Measurements from ENCODE around the gene CEP63.
"Not testable (repeated sequence)": the region's sequence is repeated elsewhere in the genome, so short reads cannot be mapped to it uniquely, and the experiment has no call there.

Gene CEP63

DNA sequence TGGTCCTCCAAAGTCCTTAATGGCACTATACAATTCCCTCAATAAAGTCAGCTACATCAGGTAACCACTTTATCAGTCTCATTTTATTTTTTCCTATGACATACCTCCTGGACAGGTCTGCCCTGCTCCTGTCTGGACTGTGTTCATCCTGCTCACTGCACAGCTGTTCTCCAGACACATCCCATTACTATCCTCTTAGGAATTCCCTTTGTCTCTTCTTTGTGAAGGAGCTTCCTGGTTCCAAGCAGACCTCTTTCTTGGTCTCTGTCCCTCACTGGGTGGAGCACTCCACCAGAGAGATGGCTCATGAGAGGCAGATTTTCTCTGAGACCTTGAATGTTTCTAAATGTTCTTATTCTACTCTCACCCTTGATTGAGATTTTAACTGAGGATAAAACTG lies 104.9 kb downstream of the CEP63 start:
- DNase-seq = no peak

DNA sequence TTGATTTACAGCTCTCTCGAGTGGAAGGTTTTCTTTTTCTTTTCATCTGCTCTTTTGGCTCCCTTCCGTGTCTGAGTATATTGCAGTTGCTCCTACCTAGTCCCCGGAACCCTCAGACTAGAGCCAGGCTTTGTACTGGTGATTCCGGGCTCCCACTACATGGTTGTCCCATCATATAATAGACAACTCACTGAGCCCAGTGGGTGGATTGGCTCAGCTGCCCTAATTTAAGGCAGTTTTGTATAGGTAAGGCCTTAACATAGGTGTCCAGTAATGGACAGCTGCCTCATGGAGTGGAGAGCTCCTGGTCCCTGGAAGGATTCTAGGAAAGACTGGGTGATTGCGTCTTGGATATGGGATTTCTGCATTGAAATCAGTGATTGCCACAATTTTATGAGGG lies 106.9 kb downstream of the CEP63 start:
- DNase-seq = no peak

DNA sequence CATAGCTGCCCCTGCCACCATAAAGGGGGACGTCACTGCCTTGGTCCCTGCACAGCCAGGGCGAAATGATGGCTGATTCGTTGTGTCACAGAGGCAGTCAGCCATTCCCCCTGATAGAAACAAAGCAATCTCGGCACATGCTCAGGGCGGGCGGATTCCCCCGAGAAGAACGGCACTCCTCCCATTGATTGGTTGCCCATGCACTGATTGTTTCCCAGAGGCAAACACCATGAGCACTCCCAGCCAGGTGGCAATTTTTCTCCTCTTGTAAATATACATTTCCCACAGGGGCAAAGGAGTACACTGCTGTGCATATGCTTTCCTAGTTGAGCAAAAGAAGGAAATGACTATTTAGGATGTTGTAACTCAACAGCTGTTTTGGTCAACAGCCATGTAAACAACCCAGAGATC lies 108.5 kb downstream of the CEP63 start:
- DNase-seq = no peak

GRCh38 chr3:134594986-134595385 lies 109.1 kb downstream of the CEP63 start:
- DNase-seq = not testable (repeated sequence)

- DNase-seq = no peak
Observed at GRCh38 chr3:134597390-134597970, 111.6 kb downstream of the CEP63 start.

DNA sequence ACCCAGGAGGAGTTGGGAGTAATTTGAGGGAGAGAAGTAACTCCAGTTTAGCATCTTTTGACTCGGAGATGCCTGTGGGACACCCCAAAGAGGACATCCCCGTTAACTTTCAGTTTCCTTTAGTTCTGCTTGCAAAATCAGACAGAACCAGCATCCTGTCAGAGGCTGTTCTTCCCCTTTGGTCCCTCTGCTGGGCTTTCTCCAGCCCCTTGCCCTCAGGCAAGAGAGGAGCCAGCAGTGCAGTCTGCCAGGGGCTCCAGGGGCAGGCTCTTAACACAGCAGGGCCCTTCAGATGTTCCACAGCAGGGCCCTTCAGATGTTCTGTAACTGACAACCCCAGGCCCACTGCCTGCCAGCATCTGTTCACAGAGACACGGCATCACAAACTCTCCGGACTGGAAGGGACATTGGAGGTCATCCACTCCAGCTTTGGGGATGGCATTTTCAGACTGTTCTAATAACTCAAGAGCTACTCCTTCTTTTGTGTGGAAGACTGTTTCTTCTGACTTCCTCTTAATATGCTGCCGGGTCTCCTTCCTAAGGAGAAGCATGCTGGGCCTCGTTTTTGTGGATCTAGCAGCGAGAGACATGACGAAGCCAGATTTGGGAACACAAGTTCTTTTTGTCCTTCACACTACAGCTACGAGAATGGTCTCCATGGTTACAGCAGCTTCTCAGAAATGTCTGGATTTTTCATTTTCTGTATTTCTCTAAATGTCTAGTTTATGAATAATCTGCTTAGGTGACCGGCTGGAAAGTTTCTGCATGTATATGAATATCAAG lies 113.1 kb downstream of the CEP63 start:
- DNase-seq = no peak

DNA sequence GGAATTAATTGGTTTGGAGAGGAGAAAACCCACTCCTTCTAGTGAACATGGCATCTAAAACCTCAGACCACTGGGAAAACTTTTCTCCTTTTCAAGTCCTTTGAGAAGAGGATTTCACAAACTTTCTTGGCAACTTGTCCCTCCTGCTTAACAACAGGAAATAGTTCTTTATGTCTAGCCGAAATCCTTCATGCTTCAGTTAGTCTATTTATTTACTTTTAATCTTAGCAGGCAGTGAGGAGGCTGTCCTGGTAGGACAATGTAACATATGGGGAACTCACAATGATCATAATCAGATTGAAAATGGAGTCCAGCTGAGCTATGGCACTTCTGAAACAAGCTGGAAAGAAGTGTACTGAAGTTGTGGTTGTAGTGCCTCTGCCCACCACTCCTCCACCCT lies 114.3 kb downstream of the CEP63 start:
- no peak for DNase-seq

DNA sequence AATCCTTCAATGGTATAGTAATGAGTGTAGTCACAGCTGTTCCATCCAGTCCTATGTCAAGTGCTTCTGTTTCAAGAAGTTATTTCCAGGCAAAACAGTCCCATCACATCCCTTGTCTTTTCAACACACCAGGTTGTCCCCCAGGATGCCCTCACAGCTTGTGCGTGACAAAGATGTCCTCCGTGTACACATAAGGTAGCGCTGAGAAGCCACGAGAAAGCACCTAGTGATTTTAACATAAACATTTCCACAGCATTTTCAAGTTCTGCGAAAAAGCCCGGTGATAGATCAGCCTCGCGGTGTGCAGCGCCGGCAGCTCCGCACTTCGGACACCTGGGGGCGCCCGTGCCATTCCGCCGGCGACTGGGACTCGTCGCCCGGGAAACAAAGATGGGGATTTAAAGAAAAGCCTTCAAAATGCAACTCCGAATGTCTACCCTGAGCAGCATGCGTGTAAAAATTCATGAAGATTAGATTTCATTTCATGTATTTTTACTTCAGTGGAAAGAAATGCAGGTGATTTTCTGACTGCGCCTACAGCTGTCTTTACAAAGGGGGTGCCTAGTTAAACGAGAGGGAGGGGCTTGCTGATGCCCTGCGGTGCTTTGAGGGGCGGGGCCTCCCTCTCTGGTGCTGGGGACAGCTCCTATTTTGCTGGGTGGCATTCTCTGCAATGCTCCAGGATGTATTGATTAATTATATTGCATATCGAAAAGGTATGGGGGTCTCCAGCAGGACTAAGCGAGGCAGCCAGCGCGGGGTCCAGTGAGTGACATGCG lies 115.0 kb downstream of the CEP63 start:
- peak; percentile 9 to 60 for DNase-seq

- no peak for DNase-seq
Observed at GRCh38 chr3:134601539-134602439, 115.9 kb downstream of the CEP63 start.

DNA sequence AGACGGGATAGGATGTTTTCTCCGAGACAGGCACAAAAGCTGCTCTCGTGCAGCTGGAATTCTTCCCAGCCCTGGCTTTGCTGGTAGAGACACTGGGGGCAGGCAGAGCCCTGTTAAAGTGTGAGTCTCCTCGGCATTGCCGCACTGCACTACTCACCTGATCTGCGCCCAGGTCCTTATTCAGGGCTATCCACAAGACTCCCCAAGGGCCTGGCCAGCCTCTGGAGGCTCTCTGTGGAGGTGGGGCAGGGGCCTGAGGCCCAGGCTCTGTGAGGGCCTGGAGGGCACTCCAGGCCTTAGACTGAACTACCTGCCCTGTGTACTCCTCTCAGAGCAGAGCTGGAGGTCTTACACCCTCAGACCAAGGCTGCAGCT lies 116.6 kb downstream of the CEP63 start:
- DNase-seq = no peak

DNA sequence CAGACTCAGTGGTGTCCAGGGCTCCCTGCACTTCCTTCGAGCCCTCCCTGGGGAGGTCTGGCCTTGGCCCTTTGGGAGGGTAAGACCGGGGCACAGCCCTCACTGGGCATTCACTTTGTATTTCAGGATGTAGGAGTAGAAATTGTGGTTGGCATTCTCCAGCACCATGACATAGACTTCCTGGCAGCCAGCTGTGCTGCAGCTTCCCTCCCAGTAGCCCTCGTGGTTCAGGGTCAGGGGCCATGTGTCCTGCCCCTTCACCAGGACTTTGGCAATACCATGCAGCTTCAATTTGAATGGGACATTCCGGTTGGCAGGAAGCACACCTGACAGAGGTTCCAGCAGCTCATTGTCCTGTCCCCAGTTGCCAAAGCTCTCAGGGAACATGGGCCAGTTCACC lies 117.6 kb downstream of the CEP63 start:
- DNase-seq = no peak

DNA sequence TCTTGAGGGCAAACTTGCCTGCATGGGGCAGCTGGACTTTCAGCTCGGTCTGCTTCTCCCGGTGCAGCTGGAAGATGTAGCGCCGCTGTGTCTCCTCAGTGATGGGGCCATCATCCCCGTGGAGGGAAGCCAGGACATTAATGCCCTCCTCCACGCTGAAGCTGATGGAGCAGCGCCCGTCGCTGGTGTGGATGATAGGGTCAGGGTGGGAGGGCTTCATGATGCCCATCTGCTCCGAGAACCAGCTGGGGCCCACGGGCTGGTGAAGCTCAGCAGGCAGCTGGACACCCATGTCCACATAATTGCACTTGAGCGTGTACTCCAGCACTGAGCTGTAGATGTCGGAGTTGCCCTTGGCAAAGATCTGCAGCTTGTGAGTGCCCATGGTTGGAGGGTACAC lies 118.1 kb downstream of the CEP63 start:
- DNase-seq = no peak

DNA sequence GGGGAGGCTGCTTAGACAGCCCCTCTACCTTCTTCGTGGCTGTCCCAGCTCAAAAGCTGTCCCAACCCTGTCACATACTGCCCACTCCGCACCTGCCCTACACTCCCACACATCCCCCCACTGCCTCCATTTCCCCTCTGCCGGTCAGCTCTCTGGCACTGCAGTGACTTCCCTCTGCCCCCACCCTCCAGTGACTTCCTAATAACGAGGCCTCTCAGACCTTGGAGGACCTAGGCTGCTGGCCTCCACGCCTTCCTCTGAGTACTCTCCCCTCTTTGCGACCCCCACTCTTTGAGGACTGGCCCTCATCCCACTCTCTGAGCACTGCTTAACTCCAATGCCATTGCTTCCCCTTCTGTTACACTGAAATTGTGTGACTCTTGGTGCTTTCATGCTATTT lies 119.7 kb downstream of the CEP63 start:
- no peak for DNase-seq

DNA sequence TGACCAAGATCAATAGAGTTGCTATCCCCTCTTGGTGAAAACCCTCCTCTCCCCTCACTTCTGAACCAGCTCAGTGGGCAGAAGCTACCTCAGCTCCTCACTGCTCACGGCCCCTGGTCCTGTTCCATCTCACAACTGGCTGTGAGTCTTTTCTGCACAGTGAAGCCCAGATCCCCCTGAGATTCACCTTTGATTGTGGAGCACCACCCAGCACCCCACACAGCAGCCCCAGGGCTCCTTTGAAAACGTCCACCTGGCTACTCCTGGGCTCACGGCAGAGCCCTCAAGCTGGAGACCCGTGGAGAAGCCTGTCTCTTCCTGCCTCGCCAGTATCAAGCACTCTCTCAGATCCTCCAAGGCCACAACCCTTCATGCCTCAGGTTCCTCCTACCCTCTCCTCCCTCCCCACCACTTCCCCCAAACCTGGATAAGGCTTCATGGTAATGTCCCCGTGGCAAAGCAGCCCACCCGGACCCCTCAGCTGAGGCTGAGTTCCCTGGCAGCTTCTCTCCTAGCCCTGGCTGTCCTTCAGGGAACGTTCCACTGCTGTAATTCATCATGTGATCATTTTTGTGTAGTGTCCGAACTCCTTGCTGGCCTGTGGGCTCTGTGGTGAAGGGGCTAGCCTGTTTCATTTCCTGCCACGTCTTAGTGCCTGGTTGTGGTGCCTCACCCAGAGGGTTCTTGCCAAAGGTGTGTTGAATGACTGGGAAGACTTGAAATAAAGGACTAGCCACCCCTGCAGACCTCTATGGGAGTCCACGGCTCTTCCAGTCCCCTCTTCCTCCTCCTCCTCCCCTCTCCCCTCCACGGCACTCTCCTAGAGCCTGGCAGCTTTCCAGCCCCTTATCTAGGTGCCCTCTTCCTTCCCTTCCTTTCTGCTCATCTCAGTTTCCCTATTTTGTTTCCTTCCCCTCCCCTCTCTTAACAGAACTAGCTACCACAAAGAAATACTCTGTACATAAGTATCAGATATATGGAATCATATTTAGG lies 120.5 kb downstream of the CEP63 start:
- no peak for DNase-seq

GRCh38 chr3:134607054-134608022 lies 121.5 kb downstream of the CEP63 start:
- no peak for DNase-seq

DNA sequence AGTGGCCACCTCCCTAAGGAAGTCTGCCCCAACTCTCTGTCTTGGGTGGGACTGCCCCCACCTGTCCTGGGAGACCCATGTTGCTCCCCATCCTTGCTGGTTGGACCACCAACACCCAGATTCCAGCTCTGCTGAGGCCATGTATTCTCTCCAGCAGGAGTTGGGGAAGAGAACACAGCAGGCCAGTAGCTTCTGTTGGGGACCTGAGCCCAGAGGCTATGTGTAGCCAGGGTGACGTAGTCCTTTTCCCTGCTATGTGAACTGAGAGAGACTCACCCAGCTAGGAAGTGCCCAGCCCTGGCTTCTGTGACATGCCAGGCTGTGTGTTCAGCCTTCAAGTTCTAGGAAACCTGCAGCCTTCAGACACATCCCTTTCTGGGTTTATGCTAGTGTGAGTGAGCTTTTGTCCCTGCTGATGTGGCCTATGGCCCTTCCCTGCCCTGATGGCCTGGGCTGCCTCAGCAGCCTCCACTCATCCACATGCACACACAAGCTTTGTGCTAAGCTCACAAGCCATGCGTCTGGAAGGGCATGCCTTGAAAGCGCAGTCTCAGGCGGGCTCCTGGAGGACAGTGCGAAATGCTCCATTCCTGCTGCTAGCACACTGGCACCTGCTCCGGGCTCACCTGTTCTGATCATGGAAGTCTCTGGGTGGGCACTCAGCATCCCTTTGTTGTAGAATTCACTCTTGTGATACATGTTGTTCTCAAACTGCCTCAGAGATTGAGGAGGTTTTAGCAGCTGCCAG lies 122.3 kb downstream of the CEP63 start:
- DNase-seq = no peak

GRCh38 chr3:134608771-134609435 lies 123.0 kb downstream of the CEP63 start:
- DNase-seq = no peak

GRCh38 chr3:134609821-134610431 lies 124.1 kb downstream of the CEP63 start:
- no peak for DNase-seq
